Stimulated activated CD8-positive, alpha-beta memory T cell treated with anti-CD3 and anti-CD28 coated beads, Interleukin-4, amount 100 ng/mL, for 48 hours (primary cell): Measurements from ENCODE around the gene CCM2L.
A peak's percentile ranks its signal among the peaks of the same experiment; 100 is the strongest.
"Not testable (repeated sequence)": the region's sequence is repeated elsewhere in the genome, so short reads cannot be mapped to it uniquely, and the experiment has no call there.

Source experiments
- DNase-seq: peaks from one replicate; pipeline ENCODE4 v3.0.0-alpha.2; 2020

The CCM2L gene

DNA sequence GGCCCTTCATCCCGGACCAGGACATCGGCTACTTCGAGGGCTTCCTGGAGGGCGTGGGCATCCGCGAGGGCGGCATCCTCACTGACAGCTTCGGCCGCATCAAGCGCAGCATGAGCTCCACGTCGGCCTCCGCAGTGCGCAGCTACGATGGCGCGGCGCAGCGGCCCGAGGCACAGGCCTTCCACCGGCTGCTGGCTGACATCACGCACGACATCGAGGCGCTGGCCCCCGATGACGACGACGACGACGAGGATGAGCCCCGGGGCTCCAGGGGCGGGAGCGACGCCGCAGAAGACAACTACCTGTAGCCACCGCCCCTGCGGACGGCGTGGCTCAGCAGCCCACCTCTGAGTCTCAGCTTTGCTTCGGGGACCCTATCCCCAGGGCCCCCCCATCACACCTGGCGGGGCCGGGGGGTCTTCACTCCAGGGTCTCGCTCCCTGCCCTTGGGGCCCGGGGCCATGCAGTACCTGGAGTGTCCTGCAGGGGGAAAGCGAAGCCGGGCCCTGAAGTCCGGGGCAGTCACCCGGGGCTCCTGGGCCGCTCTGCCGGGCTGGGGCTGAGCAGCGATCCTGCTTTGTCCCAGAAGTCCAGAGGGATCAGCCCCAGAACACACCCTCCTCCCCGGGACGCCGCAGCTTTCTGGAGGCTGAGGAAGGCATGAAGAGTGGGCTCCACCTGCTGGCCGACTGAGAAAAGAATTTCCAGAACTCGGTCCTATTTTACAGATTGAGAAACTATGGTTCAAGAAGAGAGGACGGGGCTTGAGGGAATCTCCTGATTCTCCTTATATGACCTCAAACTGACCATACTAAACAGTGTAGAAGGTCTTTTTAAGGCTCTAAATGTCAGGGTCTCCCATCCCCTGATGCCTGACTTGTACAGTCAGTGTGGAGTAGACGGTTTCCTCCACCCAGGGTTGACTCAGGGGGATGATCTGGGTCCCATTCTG, 21.0 kb downstream of the CCM2L start:
- DNase-seq: peak; percentile 81

DNA sequence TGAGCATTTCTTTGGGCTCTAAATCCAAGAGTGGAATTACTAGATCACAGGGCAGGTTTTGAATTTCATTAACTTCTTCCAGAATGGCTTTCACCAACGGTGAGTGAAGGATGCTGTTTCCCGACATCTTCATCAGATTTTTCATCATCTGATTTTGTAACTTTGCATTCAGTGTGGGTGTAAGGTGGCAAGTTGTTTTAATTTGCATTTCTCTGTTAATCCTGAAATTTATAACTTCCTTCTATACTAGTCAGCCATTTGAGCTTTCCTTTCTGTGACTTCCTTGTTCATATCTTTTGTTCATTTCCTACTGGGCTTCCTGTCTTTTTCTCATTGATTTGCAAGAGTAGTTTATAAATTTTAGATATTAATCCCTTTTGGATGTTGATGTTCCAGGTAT, 23.1 kb downstream of the CCM2L start:
- no peak for DNase-seq

DNA sequence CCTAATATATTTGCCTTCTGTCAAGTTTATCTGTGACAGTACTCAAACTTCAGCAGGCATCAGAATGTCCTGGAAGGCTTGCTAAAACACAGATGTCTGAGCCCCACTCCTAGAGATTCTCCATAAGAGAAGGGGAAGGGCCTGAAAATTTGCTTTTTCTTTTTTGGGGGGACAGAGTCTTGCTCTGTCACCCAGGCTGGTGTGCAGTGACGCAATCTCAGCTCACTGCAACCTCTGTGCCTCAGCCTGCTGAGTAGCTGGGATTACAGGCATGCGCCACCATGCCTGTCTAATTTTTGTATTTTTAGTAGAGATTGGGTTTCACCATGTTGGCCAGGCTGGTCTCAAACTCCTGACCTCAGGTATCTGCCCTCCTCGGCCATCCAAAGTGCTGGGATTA, 23.5 kb downstream of the CCM2L start:
- not testable (repeated sequence) for DNase-seq

DNA sequence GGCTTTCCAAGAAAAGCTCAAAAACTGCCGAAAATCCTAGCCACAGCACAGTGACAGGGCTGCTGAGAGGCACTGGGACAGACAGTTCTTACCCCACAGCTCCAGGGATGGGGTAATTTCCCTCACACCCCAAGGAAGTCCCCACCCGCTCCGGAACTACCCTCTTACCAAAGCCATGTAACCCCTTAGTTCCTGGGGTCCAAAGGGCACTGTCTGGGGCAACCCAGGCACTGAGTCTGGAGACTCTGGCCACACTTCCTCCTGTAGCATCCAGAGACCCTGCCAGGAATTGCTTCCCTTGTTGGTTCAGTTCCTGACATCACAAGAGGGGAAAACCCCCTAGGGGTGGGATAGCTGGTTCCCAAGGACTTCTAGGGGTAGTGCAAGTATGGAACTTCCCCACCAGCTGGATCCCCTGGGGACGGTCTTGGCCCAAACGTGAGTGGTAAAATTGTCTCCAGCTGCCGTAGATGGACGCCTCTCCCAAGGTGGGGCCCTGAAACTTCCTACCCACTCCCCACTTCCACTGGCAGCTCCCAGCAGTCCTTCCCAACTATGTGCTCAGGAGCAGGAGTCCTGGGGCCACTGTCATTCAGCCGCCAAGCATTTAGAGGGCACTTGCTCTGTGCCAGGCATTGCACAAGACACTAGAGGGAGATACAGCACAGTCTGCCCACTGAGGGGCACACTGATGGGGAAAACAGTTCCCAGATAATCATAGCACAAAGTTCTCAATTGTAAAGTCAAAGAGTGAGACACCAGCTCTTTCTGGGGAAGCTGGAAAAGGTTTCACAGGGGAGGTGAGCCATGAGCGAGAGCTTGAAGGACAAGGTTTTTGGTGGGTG, 24.6 kb downstream of the CCM2L start:
- DNase-seq: no peak

DNA sequence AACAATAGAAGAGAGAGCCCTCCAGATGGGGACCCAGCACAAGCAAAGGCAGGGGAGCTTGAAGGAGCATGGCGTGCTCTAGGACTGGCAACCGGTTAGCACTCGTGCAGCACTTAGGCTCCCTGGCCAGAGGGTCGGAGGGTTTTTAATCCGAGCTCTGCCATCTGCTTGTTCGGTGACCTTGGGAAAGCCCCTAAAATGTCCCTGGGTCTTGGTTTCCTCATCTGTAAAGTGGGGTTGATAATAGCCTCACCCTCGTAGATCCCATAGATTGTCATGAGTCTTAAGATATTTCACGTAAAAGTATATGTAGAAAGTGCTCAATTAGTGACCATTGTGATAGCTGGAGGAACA, 25.2 kb downstream of the CCM2L start:
- no peak for DNase-seq

DNA sequence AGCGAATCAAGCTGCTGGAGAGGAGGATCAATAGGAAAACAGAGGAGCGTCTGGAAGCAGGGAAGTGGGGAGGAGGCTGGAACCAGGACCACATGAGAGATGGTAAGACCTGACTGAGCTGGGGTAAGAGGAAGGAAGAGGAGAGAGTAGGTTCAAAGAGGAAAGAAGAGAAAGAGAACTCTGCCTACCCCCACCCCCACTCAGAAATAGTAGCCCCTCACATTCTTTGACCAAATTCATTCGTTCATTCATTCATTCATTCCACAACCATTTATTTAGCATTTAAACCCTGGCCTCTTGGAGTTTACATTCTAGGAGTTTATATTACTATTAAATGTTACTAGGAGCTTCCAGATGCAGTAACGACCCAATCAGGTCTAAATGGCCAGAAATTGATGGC, 26.0 kb downstream of the CCM2L start:
- DNase-seq: no peak

DNA sequence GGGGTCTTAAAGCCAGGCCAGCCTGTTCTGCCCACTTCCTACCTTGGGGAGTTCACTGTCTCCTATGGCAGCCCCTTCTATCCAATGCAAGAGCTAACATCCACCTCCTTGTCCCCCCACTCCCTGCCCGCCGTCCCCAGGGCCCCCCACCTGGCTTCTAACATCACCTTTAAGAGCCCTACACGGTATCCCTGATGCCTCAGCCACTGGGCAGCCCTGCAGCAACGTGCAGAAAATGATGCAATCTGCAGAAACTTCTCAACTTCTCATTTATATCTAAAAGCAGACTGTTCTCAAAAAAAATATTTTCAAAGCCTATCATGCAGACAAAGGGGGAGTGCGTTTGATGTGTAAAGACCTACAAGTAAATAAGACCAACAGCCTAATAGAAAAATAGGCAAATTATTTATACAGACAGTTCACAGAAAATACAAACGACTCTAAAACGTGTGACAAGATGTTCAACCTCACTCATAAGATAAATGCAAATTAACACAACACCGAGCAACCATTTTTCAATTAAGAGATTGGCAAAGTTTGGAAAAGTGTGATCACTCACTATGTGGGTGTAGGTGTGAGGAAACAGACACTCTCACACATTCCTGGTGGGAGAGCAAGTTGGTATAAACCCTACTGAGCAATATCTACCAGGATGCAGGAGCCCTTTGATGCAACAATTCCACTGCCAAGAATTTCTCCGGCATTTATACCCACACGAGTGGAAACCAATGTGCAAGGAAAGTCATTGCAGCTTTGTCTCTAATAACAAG, 26.7 kb downstream of the CCM2L start:
- no peak for DNase-seq

DNA sequence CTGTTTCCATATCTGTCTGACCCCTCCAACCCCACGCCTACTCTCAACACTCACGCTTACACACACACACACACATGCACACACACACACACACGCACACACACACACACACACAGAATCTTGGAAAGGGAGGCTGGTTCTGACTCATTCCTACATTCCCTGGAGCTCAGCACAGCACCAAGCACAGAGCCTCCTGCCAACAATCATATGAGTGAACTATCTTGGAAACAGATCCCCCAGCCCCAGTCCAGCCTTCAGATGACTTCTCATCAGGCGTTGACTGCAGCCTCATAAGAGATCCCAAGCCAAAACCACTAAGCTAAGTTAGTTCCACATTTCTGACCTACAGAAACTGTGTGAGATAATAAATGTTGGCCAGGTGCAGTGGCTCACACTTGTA, 27.7 kb downstream of the CCM2L start:
- no peak for DNase-seq

DNA sequence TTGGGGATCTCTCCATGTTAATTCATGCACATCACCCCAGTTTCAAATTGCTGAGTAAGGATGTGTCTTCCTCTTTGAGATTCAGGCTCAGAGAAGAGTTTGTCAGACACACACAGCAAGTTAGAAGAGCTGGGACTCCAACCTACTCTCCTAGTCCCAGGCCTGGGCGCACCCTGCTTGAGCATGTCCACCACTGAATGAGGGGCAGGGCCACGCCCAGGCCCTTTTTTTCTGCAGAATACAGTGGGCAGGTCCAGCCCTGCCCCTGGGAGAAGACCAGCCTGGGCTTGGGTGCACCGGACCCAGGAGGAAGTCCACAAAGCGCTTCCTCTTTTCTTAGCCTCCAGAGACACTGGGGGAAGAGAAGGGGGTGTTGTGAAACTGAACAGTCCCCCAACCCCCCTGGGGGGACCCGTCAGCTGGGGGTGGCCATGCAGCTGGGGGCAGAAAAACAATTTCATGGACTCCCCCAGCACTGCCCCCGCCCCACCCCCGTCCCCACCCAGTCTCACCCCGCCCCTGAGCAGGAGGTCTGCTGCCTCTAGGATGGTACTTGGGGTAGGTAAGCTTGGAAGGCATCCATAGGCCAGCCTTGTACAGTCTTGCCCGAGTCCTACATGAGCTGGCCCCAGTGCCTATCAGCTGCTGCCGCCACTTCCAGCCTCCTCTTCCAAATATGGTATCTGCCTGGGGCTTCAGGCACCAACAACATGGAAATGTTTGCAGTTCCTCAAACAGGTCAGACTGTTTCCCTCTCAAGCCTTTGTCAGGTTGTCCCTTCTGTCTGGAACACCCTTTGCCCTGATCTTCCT, 30.1 kb downstream of the CCM2L start:
- DNase-seq: no peak

DNA sequence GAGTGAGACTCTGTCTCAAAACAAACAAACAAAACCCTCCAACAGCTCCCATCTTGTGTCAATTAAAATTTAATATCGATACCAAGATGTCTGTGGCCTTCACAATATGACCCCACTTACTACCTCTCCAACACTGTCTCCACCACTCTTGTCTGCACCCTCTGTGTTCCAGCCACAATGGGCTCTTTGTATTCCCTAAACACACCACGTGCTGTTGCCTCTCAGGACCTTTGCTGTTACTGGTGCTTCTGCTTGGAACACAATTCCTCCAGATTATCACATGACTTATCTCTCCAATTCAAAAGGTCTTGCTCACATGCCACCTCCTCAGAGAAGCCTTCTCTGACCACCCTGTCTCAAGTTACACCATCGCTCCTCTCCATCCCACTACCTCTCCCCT, 35.8 kb downstream of the CCM2L start:
- no peak for DNase-seq

DNA sequence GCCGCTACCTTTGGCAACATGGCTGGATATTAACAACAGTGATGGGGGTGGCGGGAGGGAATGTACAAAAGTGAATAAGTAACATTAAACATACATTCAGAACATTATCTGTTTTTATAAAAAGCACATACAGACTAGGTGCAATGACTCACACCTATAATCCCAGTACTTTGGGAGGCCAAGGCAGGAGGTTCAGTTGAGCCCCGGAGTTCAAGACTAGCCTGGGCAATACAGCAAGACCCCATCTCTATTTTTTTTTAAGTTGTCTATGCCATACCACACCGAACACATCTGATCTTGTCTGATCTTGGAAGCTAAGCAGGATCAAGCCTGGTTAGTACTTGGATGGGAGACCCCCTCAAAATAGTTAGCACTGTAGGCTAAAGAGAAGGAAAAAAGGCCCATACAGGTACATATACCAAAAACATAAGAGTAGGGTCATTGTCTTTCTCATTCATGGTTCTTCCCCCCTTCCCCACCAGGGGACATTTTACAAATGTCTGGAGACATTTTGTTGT, 40.1 kb downstream of the CCM2L start:
- no peak for DNase-seq

DNA sequence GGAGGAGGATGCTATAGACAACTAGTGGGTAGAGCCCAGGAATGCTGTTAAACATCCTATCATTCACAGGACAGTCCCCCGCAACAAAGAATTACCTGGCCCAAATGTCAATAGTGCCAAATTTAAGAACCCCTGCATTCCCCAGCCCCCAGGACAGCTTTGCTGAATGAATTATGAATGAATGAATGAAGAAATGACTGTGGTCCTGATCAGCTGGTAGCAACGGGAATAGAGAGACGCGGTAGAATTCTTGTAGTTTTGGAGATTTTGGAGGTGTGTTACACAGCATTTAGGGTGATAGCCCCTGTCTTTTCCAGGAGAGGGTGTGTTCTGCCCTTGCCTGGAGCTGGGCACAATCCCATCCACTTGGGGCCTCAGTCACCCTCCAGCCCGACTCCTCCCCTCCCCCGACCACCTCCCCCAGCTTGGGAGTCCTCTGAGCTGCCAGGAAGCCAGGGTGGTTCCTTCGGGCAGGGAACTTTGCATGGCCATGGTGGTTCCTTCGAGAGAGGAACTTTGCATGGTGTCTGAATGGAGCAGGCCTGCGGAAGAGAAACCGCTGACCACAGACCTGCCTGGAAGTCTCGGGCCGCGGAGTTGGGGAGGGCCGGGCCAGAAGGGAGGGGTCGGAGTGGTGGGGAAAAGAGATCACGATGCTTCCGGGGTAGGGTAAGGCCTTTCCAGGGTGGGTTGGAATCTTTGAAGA, 40.8 kb downstream of the CCM2L start:
- DNase-seq: no peak

DNA sequence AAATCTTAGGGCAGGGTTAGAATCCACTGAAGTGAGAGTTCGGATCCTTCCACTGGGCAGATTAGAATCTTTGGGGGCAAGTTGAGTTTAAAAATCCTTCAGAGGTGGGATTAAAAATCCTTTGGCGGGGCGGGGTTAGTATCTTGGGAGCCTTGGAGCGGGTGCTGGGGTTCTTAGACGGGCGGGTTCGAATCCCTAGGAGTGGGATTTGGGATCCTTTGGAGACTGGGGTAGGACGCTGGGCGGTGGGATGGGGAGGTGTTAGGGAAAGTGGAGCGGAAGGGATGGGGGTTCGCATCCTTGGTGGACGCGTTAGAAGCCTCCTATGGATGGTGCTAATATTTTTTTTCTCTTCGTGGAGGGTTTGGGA, 41.5 kb downstream of the CCM2L start:
- DNase-seq: no peak

DNA sequence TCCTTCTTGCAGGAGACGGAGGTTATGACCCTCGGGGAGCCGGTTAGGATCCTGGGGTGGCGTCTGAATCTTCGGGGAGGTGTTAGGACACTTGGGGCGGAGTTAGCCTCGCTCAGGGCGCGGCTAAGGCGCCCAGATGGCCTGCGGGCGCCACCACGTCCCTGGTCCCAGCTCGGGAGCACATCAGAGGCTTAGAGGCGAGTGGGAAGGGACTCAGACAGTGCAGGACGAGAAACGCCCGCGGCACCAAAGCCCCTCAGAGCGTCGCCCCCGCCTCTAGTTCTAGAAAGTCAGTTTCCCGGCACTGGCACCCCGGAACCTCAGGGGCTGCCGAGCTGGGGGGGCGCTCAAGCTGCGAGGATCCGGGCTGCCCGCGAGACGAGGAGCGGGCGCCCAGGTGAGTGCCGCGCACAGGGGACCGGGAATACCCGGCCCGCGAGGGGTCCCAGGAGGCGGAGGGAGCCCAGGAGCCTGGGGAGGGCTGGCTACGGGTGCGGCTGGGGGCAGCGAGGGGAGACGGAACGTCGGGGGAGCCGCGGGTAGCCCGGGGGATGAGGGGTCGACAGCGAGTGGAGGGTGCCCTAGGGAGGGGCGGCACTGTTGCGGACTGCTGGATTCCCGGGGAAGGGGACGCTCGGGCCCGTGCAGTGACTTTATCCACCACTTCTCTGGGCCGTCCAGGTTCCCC, 42.0 kb downstream of the CCM2L start, which contains the start of gene HCK:
Gene HCK, plus strand, starts transcription at position 153 of the 688 bp plus-strand sequence.
- no peak for DNase-seq

DNA sequence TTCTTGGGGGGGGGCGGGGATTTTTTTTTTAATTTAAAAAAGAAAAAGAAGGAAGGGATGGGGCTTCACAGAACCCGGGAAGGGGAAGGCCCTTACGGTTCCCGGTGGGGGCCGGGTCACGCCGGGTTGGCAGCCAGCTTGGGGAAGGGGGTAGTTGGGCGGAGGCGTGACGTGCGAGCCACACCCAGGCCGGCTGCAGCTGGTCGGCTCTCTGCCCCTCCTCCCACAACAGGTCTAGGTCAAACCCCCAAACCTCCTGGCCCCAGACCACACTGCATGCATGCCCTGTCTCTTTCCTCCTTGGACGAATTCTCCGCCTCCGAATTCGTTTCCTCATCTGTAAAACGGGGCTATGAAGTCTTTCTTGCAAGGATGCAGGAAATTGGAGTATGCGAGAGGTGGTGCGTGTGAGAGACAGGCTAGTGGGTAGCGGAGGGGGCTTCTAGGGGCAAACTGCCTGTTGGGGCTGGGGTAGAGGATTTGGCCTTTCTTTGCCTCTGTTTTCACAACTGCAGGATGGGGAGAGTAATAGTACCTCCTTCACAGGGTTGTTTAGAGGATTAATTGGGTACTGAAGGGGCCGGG, 42.6 kb downstream of the CCM2L start:
- DNase-seq: no peak

DNA sequence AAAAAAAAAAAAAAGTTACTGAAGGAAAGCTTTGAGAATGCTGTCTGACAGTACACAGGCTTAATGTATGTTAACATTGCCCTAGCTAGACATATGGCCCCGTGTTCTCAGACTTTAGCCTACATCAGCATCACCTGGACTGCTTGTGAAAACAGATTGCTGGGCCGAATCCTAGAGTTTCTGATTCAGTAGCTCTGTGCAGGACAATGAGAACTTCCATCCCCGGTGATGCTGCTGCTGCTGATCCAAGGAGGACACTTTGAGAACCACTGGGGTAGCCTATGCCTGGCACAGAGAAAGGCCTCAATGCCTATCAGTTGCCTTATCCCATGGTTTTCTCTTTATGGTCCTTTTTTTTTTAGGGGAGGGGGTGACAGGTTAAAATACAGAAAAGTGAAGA, 43.4 kb downstream of the CCM2L start:
- DNase-seq: no peak

DNA sequence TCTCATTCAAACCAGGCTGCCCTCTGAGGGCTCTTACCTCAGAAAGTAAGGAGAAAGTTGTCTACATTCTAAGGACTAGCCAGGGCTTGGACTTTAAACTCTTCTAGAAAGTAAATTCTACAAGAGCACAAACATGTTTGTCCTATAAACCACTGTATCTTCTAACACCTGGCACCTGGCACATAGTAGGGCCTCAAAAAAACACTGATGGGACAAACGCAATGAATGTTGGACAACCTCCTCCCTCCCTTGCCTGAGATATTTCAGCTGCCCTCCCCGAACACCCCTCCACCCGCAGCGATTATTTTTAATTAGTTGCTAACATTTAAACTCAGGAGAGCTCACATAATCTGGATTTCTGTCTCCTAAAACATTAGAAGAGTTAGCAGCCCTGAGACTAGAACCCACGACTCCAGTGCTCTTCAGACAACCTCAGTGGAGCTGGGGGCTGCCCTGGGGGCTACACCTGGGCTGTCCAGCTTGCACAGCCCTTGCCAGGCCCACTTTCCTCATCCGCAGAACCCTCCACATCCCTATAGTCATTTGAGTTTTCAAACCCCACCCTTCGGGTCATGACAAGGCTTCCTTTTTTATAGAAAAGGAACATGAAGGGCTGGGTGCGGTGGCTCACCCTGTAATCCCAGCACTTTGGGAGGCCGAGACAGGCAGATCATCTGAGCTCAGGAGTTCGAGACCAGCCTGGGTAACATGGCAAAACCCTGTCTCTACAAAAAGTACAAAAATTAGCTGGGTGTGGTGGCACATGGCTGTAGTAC, 46.7 kb downstream of the CCM2L start:
- no peak for DNase-seq

DNA sequence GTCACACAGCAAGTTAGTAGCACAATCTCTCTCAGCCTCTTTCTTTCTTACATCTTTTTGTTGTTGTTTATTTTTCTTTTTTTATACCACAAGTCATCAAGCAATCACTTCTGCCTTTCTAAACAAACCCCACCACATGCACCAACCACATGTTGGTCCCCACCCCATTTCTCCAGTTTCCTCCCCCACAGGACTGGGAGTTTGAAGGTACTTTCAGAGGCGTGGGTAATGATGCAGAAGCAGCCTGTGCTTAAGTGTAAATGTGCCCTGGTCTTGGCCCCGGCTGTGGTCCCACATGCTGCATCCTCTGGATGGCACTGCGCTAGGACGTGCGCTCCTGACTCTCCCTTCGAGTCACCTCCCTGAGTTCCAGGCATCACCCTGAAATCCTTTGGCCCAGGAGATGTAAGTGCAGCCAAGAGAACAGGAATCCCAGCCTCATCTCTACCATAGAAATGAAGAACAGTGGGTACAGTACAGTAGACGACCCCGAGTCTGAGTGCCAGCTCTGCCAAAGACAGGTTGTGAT, 47.5 kb downstream of the CCM2L start:
- DNase-seq: no peak

DNA sequence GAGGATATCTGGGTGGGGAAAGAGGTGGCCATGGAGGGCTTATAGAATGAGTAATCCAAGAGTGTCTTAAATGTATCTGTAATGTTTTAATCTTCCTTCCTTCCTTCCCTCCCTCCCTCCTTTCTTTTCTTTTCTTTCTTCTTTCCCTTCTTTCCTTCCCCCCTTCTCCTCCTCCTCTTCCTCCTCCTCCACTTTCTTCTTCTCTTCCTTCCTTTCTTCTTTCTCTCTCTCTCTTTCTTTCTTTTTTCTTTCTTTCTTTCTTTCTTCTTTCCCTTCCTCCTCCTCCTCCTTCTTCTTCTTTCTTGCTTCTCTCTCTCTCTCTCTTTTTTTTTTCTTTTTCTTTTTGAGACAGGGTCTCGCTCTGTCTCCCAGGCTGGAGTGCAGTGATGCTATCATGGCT, 49.0 kb downstream of the CCM2L start:
- no peak for DNase-seq
